Measurements from ENCODE around the gene UBE2Q1. TPM values are rescaled to one million over a fixed set of nuclear protein-coding genes. Genes with fewer than 3 reads are reported as not detected.

Gene UBE2Q1
- total and polyA plus RNA-seq, 5 experiments from 2014 or later, result 10.5 to 114 (median 13.3) TPM

- peaks cover 20 to 37% (median 33%) of the 10 kb centered on the region in 4 donors for H3K4me1 Mint-ChIP-seq
- H3K27ac Mint-ChIP-seq, result peak overlapping the region; percentile 86 to 97 (median 93)
- POLR2A ChIA-PET, result interaction anchor here (0.6 to 1.8 kb wide), 7 partner anchors 10 to 539 kb away, joined by 3 to 7 read pairs (median 4); partner anchors contain the start of gene ADAR
- H3K27me3 Mint-ChIP-seq, result no peaks in the 10 kb centered on the region
- peak; percentile 92 to 93 for ATAC-seq
- peaks cover 0 to 25% (median 2%) of the 10 kb centered on the region in 3 donors for H3K36me3 Mint-ChIP-seq
- H3K4me3 Mint-ChIP-seq, result peak overlapping the region; percentile 84 to 97 (median 92)
- peak; percentile 95 to 100 (median 100) for DNase-seq
- no peaks in the 10 kb centered on the region for H3K9me3 Mint-ChIP-seq
Observed at GRCh38 chr1:154558720-154559465, 431 bp upstream of the UBE2Q1 start.

- peaks cover 20 to 41% (median 35%) of the 10 kb centered on the region in 4 donors for H3K4me1 Mint-ChIP-seq
- no peaks in the 10 kb centered on the region for H3K27me3 Mint-ChIP-seq
- H3K9me3 Mint-ChIP-seq, result no peaks in the 10 kb centered on the region
- POLR2A ChIA-PET, result interaction anchor here (1.0 to 1.8 kb wide), 3 partner anchors 12 to 227 kb away, joined by 3 to 7 read pairs (median 4); partner anchors contain the start of gene ADAR
- DNase-seq, result peak in 2 of 10 donors; percentile 5 to 12
- ATAC-seq, result no peak
- H3K4me3 Mint-ChIP-seq, result peak overlapping the region; percentile 87 to 97 (median 92)
- H3K36me3 Mint-ChIP-seq, result peaks cover 0 to 40% (median 6%) of the 10 kb centered on the region in 3 donors
- H3K27ac Mint-ChIP-seq, result peak overlapping the region; percentile 86 to 97 (median 94)
Observed at GRCh38 chr1:154557248-154557938, 1.1 kb downstream of the UBE2Q1 start.

- H3K36me3 Mint-ChIP-seq, result peaks cover 0 to 50% (median 6%) of the 10 kb centered on the region in 3 donors
- POLR2A ChIA-PET, result interaction anchor here (0.7 to 1.0 kb wide), 2 partner anchors 228 to 638 kb away, joined by 3 read pairs; no protein-coding TSS in a partner anchor
- no peaks in the 10 kb centered on the region for H3K27me3 Mint-ChIP-seq
- H3K9me3 Mint-ChIP-seq, result no peaks in the 10 kb centered on the region
- peak overlapping the region in 9 of 10 donors; percentile 59 to 97 (median 92) for H3K4me3 Mint-ChIP-seq
- H3K4me1 Mint-ChIP-seq, result peaks cover 20 to 41% (median 35%) of the 10 kb centered on the region in 4 donors
- DNase-seq (no peak), ATAC-seq (no peak)
- H3K27ac Mint-ChIP-seq, result peak overlapping the region in 9 of 10 donors; percentile 21 to 96 (median 82)
Observed at GRCh38 chr1:154556422-154556821, 2.0 kb downstream of the UBE2Q1 start.

- Mint-ChIP-seq H3K4me1 (peaks cover 27 to 49% (median 43%) of the 10 kb centered on the region in 4 donors), H3K9me3 (no peaks in the 10 kb centered on the region), H3K36me3 (peaks cover 6 to 77% (median 9%) of the 10 kb centered on the region in 3 donors), H3K27me3 (no peaks in the 10 kb centered on the region), H3K4me3 (peak overlapping the region in 1 of 10 donors; percentile 38), H3K27ac (peak overlapping the region in 2 of 10 donors; percentile 27 to 37)
- ATAC-seq (no peak), DNase-seq (no peak)
- POLR2A ChIA-PET, result no interaction called here
Observed at GRCh38 chr1:154553056-154554030, 5.1 kb downstream of the UBE2Q1 start.

GRCh38 chr1:154552036-154552435 is 6.4 kb downstream of the UBE2Q1 start:
- ATAC-seq (no peak), DNase-seq (no peak)
- H3K27me3 Mint-ChIP-seq, result no peaks in the 10 kb centered on the region
- POLR2A ChIA-PET, result interaction anchor here (0.5 kb wide), 1 partner anchor 930 kb away, joined by 4 read pairs; no protein-coding TSS in a partner anchor
- peak overlapping the region in 1 of 10 donors; percentile 33 for H3K27ac Mint-ChIP-seq
- peaks cover 6 to 77% (median 9%) of the 10 kb centered on the region in 3 donors for H3K36me3 Mint-ChIP-seq
- H3K4me1 Mint-ChIP-seq, result peaks cover 23 to 40% (median 34%) of the 10 kb centered on the region in 4 donors
- H3K9me3 Mint-ChIP-seq, result no peaks in the 10 kb centered on the region
- H3K4me3 Mint-ChIP-seq, result no peak overlapping the region

GRCh38 chr1:154551474-154551873 is 7.0 kb downstream of the UBE2Q1 start:
- Mint-ChIP-seq H3K9me3 (no peaks in the 10 kb centered on the region), H3K36me3 (peaks cover 6 to 77% (median 9%) of the 10 kb centered on the region in 3 donors), H3K27me3 (no peaks in the 10 kb centered on the region), H3K4me3 (no peak overlapping the region), H3K4me1 (peaks cover 23 to 36% (median 28%) of the 10 kb centered on the region in 4 donors), H3K27ac (peak overlapping the region in 1 of 10 donors; percentile 11)
- no peak for DNase-seq
- POLR2A ChIA-PET, result no interaction called here
- no peak for ATAC-seq

- no peak for ATAC-seq
- H3K27me3 Mint-ChIP-seq, result no peaks in the 10 kb centered on the region
- H3K27ac Mint-ChIP-seq, result peak overlapping the region in 2 of 10 donors; percentile 54 to 78
- DNase-seq, result no peak
- no peaks in the 10 kb centered on the region for H3K9me3 Mint-ChIP-seq
- POLR2A ChIA-PET, result no interaction called here
- peaks cover 6 to 68% (median 9%) of the 10 kb centered on the region in 3 donors for H3K36me3 Mint-ChIP-seq
- H3K4me1 Mint-ChIP-seq, result peaks cover 18 to 29% (median 23%) of the 10 kb centered on the region in 4 donors
- no peak overlapping the region for H3K4me3 Mint-ChIP-seq
Observed at GRCh38 chr1:154550657-154551056, 7.8 kb downstream of the UBE2Q1 start.

- Mint-ChIP-seq H3K27me3 (no peaks in the 10 kb centered on the region), H3K36me3 (peaks cover 6 to 63% (median 9%) of the 10 kb centered on the region in 3 donors), H3K4me1 (peaks cover 14 to 25% (median 23%) of the 10 kb centered on the region in 4 donors), H3K9me3 (no peaks in the 10 kb centered on the region), H3K27ac (peak overlapping the region in 3 of 10 donors; percentile 8 to 69 (median 54)), H3K4me3 (no peak overlapping the region)
- DNase-seq (no peak), ATAC-seq (no peak)
- POLR2A ChIA-PET, result interaction anchor here (0.6 kb wide), 1 partner anchor 266 kb away, joined by 3 read pairs; no protein-coding TSS in a partner anchor
Observed at GRCh38 chr1:154550070-154550469, 8.4 kb downstream of the UBE2Q1 start.

- Mint-ChIP-seq H3K27ac (peak overlapping the region in 7 of 10 donors; percentile 10 to 75 (median 40)), H3K4me3 (no peak overlapping the region)
Observed at GRCh38 chr1:154549202-154549770, 9.2 kb downstream of the UBE2Q1 start.

GRCh38 chr1:154548028-154548427 is 10.4 kb downstream of the UBE2Q1 start:
- no peaks in the 10 kb centered on the region for H3K9me3 Mint-ChIP-seq
- peaks cover 2 to 43% (median 6%) of the 10 kb centered on the region in 3 donors for H3K36me3 Mint-ChIP-seq
- peak overlapping the region in 4 of 10 donors; percentile 45 to 67 (median 53) for H3K27ac Mint-ChIP-seq
- H3K4me1 Mint-ChIP-seq, result peaks cover 12 to 25% (median 17%) of the 10 kb centered on the region in 4 donors
- DNase-seq (no peak), ATAC-seq (no peak)
- no peak overlapping the region for H3K4me3 Mint-ChIP-seq
- peaks cover 0 to 3% (median 0%) of the 10 kb centered on the region in 5 donors for H3K27me3 Mint-ChIP-seq
- POLR2A ChIA-PET, result interaction anchor here (0.6 kb wide), 1 partner anchor 162 kb away, joined by 4 read pairs; no protein-coding TSS in a partner anchor

More at GRCh38 chr1:154549202-154549770, 9.2 kb downstream of the UBE2Q1 start:
- ATAC-seq (no peak), DNase-seq (no peak)
- peaks cover 12 to 25% (median 22%) of the 10 kb centered on the region in 4 donors for H3K4me1 Mint-ChIP-seq
- peaks cover 0 to 3% (median 0%) of the 10 kb centered on the region in 5 donors for H3K27me3 Mint-ChIP-seq
- no peaks in the 10 kb centered on the region for H3K9me3 Mint-ChIP-seq
- POLR2A ChIA-PET, result interaction anchor here (0.6 kb wide), 1 partner anchor 265 kb away, joined by 3 read pairs; no protein-coding TSS in a partner anchor
- H3K36me3 Mint-ChIP-seq, result peaks cover 6 to 55% (median 9%) of the 10 kb centered on the region in 3 donors

Data from naive thymus-derived CD8-positive, alpha-beta T cell (primary cell).